PC-3 (cell line): Measurements from ENCODE around the gene SYNJ2.

Source experiments
- EZH2 ChIP-seq: fragments of 300-600 bp; sonication (generic); IDR thresholded peaks from one replicate; pipeline ENCODE4 v1.6.1; 2017; ENCODE audit warnings: antibody characterized with exemption, mild to moderate bottlenecking, low read length; ENCODE audit not compliant: unreplicated experiment
- EZH2phosphoT487 ChIP-seq: fragments of 300-600 bp; sonication (generic); IDR thresholded peaks from 2 replicates; pipeline ENCODE4 v1.6.1; 2018; ENCODE audit warnings: mild to moderate bottlenecking, antibody characterized with exemption, low read length, borderline replicate concordance
- TF ChIP-seq, protein P1 (sequence below): fragments of 300-600 bp; sonication (generic); conservative IDR thresholded peaks from 2 replicates; pipeline ENCODE4 v1.5.1; 2017; ENCODE audit warnings: antibody characterized with exemption, low read depth, mild to moderate bottlenecking, low read length

DNA sequence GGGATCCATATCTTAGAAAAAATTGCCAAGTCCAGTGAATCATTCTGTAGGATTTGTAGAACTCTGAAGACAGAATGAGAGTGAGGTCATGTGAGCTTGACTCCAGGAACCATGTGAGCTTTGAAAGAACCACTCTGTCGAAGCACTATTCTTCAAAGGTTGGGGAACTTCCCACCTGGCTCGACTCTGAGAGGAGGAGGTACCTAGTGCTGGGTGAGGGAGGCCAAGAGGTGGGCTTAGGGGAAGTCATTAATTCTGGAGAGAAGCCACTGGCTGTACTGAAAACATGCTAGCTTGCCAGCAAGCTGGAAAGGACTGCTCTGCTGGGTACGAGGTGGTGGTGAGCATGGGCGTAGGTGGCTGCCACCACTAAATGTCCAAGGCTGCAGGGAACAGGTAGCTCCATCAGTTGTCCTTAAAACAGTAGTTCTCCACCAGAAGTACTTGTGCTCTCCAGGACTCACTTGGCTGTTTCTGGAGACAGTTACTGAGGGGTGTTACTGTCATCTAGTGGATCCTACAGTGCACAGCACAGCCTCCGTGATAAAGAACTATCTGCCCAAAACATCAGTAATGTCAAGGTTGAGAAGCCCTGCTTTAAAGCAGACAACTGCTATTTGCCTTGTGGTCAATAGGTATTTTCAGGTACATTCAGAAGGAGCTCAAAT is 34.7 kb upstream of the SYNJ2 start:
- TF ChIP-seq, protein P1, sequence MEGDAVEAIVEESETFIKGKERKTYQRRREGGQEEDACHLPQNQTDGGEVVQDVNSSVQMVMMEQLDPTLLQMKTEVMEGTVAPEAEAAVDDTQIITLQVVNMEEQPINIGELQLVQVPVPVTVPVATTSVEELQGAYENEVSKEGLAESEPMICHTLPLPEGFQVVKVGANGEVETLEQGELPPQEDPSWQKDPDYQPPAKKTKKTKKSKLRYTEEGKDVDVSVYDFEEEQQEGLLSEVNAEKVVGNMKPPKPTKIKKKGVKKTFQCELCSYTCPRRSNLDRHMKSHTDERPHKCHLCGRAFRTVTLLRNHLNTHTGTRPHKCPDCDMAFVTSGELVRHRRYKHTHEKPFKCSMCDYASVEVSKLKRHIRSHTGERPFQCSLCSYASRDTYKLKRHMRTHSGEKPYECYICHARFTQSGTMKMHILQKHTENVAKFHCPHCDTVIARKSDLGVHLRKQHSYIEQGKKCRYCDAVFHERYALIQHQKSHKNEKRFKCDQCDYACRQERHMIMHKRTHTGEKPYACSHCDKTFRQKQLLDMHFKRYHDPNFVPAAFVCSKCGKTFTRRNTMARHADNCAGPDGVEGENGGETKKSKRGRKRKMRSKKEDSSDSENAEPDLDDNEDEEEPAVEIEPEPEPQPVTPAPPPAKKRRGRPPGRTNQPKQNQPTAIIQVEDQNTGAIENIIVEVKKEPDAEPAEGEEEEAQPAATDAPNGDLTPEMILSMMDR, result peak; percentile 59
- TF ChIP-seq EZH2phosphoT487, result no peak
- no peak for TF ChIP-seq EZH2
